Osteoblast (primary cell): ENCODE measurements around the gene MBTPS1. TPM values are rescaled to one million over a fixed set of nuclear protein-coding genes. Genes with fewer than 3 reads are reported as not detected.
A peak's percentile ranks its signal among the peaks of the same experiment; 100 is the strongest.

Experiments
- DNase-seq: peaks from one replicate; pipeline ENCODE4 v3.0.0; 2011; ENCODE audit warnings: low spot score, mixed read lengths; ENCODE audit not compliant: insufficient read length; ENCODE audit errors: missing footprints
- H2AFZ ChIP-seq: 2 replicates; pipeline ENCODE4 v1.6.0; 2011; ENCODE audit warnings: mild to moderate bottlenecking, low read length
- H3K27ac ChIP-seq: 2 replicates; pipeline ENCODE4 v1.5.1; 2011; ENCODE audit warnings: mild to moderate bottlenecking, low read depth, low read length, moderate library complexity
- H3K27me3 ChIP-seq: 2 replicates; pipeline ENCODE4 v1.6.0; 2012; ENCODE audit warnings: mild to moderate bottlenecking, control low read depth, inconsistent platforms, low read length, moderate library complexity; ENCODE audit not compliant: insufficient read depth
- H3K36me3 ChIP-seq: 2 replicates; pipeline ENCODE4 v1.5.1; 2011; ENCODE audit warnings: mild to moderate bottlenecking, low read length, control low read depth, moderate library complexity; ENCODE audit not compliant: insufficient read depth
- H3K4me1 ChIP-seq: 2 replicates; pipeline ENCODE4 v1.5.1; 2011; ENCODE audit warnings: mild to moderate bottlenecking, low read length, control low read depth, moderate library complexity; ENCODE audit not compliant: insufficient read depth
- H3K4me2 ChIP-seq: 2 replicates; pipeline ENCODE4 v1.6.0; 2011; ENCODE audit warnings: mild to moderate bottlenecking, low read length; ENCODE audit not compliant: insufficient read depth
- H3K4me3 ChIP-seq: fragments of 200-600 bp; sonication (generic); 3 replicates; pipeline ENCODE4 v1.5.1; 2012; ENCODE audit warnings: mild to moderate bottlenecking, low read length, inconsistent platforms; ENCODE audit not compliant: insufficient read depth
- H3K79me2 ChIP-seq: 2 replicates; pipeline ENCODE4 v1.6.0; 2012; ENCODE audit warnings: mild to moderate bottlenecking, low read length, control low read depth, inconsistent platforms; ENCODE audit not compliant: insufficient read depth
- H3K9me3 ChIP-seq: 2 replicates; pipeline ENCODE4 v1.5.1; 2011; ENCODE audit warnings: low read depth, low read length, control low read depth
- H4K20me1 ChIP-seq: 2 replicates; pipeline ENCODE4 v1.6.0; 2012; ENCODE audit warnings: mild to moderate bottlenecking, low read length, control low read depth; ENCODE audit not compliant: insufficient read depth
- total RNA-seq: library from RNA; depleted of rRNA; stranded (reverse); fragments of >200 nt; gene quantifications from 2 replicates; pipeline ENCODE4 v1.2.3, GENCODE V29; 2012
- TF ChIP-seq, protein P1 (sequence below): IDR thresholded peaks from 2 replicates; pipeline ENCODE4 v1.5.1; 2011; ENCODE audit warnings: mild to moderate bottlenecking, low read depth, low read length, moderate library complexity; ENCODE audit errors: extremely low read depth

MBTPS1 gene
- total RNA-seq, 1 donor = 114 TPM

DNA sequence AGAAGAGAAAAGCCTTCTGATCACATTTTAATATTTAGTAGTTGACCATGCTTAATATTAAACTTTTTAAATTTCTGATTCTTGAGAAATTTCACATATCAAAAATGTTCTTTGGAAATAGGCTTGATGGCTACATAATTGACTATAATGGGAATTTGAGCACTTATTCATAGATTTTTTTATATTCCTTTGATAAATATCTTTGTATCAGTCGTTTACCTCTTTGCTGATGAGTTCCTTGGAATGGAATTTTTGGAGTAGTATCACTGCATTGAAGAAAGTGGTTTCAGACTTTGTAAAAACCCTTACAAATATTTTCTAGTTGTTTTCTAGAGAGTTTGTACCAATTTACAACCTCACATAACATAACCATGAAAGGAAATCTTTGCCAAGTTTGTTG lies 43.1 kb upstream of the MBTPS1 start:
- H3K27me3 ChIP-seq = peaks cover 40% of the 10 kb centered on the region
- no peaks in the 10 kb centered on the region for H3K4me1 ChIP-seq
- H3K79me2 ChIP-seq = no peaks in the 10 kb centered on the region
- no peaks in the 10 kb centered on the region for H3K36me3 ChIP-seq
- H3K4me3 ChIP-seq = no peak overlapping the region
- peak; percentile 17 for DNase-seq
- H2AFZ ChIP-seq = no peak overlapping the region
- no peak overlapping the region for H3K4me2 ChIP-seq
- H3K9me3 ChIP-seq = no peaks in the 10 kb centered on the region
- TF ChIP-seq, protein P1, sequence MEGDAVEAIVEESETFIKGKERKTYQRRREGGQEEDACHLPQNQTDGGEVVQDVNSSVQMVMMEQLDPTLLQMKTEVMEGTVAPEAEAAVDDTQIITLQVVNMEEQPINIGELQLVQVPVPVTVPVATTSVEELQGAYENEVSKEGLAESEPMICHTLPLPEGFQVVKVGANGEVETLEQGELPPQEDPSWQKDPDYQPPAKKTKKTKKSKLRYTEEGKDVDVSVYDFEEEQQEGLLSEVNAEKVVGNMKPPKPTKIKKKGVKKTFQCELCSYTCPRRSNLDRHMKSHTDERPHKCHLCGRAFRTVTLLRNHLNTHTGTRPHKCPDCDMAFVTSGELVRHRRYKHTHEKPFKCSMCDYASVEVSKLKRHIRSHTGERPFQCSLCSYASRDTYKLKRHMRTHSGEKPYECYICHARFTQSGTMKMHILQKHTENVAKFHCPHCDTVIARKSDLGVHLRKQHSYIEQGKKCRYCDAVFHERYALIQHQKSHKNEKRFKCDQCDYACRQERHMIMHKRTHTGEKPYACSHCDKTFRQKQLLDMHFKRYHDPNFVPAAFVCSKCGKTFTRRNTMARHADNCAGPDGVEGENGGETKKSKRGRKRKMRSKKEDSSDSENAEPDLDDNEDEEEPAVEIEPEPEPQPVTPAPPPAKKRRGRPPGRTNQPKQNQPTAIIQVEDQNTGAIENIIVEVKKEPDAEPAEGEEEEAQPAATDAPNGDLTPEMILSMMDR = no peak
- H4K20me1 ChIP-seq = no peaks in the 10 kb centered on the region
- H3K27ac ChIP-seq = no peak overlapping the region

DNA sequence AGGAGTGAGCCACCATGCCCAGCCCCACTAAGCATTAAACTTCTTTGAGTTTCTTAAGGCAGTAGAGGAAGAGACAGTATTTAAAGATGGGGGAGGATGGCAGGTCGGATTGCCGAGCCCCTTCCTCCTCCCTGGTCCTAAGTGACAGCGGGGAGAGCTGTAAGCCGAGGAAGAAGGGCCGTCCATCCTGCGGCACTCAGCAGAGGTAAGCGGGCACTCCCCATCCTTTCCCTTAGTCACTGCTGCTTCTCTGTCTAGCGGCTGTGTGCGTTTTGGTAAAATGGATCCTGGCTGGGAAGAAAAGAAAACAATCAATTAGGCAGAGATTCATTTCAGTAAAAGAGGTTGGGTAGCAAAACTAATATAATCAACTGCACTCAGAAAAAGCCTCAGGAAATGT lies 42.3 kb upstream of the MBTPS1 start:
- no peaks in the 10 kb centered on the region for H3K9me3 ChIP-seq
- H2AFZ ChIP-seq = no peak overlapping the region
- H3K27me3 ChIP-seq = peaks cover 33% of the 10 kb centered on the region
- no peak overlapping the region for H3K4me3 ChIP-seq
- no peak for DNase-seq
- TF ChIP-seq, protein P1 = no peak
- no peaks in the 10 kb centered on the region for H3K79me2 ChIP-seq
- H3K4me1 ChIP-seq = peaks cover 1% of the 10 kb centered on the region
- H4K20me1 ChIP-seq = no peaks in the 10 kb centered on the region
- no peak overlapping the region for H3K27ac ChIP-seq
- no peaks in the 10 kb centered on the region for H3K36me3 ChIP-seq
- no peak overlapping the region for H3K4me2 ChIP-seq

DNA sequence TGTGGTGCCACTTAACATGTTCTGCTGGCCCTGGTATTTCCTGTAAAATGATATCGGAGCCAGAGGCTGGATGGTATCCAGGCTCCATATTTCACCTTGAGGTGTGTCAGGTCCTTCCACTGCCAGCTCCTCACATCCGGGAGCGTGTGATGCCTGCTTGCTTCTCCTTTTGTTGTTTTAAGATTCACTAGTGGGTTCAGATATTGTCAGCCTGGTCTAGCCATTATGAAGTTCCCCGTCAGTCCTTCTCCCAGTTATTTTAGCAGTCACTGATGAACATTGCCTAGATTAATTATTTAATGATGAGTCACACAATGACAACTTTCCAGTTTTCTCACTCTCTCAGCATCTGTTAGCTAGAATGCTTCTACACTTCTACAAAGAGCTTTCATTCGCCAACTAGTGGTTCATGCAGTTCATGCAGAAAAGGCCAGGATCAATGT lies 39.6 kb upstream of the MBTPS1 start:
- Histone ChIP-seq H4K20me1 (no peaks in the 10 kb centered on the region), H3K36me3 (no peaks in the 10 kb centered on the region), H3K4me1 (peaks cover 5% of the 10 kb centered on the region), H3K27me3 (peaks cover 32% of the 10 kb centered on the region), H3K4me3 (no peak overlapping the region), H2AFZ (no peak overlapping the region), H3K27ac (no peak overlapping the region), H3K79me2 (no peaks in the 10 kb centered on the region), H3K9me3 (no peaks in the 10 kb centered on the region), H3K4me2 (no peak overlapping the region)
- DNase-seq = no peak
- TF ChIP-seq, protein P1 = no peak

DNA sequence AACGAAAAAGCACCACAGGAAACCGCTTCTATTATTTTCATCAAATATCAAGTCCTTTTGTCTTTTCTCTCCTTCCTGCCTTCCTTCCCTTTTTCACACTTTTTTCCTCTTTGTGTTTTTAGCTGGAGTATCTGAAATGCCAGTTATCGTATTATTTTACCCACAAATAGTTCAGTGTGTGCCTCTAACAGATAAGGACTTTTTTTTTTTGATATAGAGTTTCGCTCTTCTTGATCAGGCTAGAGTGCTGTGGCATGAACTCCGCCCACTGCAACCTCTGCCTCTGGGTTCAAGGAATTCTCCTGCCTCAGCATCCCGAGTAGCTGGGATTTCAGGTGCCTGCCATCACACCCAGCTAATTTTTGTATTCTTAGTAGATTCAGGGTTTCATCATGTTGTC lies 39.0 kb upstream of the MBTPS1 start:
- TF ChIP-seq, protein P1 = no peak
- H3K36me3 ChIP-seq = no peaks in the 10 kb centered on the region

More for the DNA sequence above, 39.0 kb upstream of the MBTPS1 start:
- DNase-seq = no peak
- no peak overlapping the region for H3K4me2 ChIP-seq
- no peak overlapping the region for H2AFZ ChIP-seq
- H3K27ac ChIP-seq = no peak overlapping the region
- no peaks in the 10 kb centered on the region for H3K79me2 ChIP-seq
- H3K4me3 ChIP-seq = no peak overlapping the region
- no peaks in the 10 kb centered on the region for H3K9me3 ChIP-seq
- H3K27me3 ChIP-seq = peaks cover 26% of the 10 kb centered on the region
- peaks cover 5% of the 10 kb centered on the region for H3K4me1 ChIP-seq
- H4K20me1 ChIP-seq = no peaks in the 10 kb centered on the region
